ENCODE results near the gene RNF223.

- TF ChIP-seq PAX5 (IDR thresholded peaks at IDR 0.05; ENCODE audit: insufficient read depth, low read length, severe bottlenecking) (no peak), POLR2AphosphoS5 (IDR thresholded peaks at IDR 0.05; ENCODE audit: low read depth, low read length) (no peak)
These were observed 27.3 kb downstream of the RNF223 start for GRCh38 chr1:1046767-1047166.

Data from GM12891 (cell line).